Measurements from ENCODE around the gene MAP4K4.

Gene MAP4K4

GRCh38 chr2:101794141-101794540, 96.6 kb downstream of the MAP4K4 start:
- no peak for DNase-seq

DNA sequence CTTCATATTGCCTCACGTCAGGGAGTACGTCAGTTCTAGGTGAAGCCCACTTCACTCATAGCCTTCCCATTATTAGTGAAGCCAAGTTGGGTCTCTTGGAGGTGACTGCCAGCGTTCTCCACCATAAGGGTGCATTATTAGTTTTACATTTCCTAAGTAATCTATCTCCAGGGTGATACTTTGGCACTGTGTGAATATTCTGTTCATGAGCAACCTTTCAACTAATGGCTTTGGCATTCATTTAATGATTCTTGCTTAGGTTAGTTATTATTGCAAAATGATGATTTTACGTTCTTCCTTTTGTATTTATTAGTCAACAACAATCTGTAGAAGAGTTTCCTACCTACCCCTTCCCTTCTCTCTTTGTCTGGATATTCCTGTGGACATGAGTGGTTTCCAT, 97.5 kb downstream of the MAP4K4 start:
- no peak for DNase-seq

GRCh38 chr2:101796825-101797600, 99.5 kb downstream of the MAP4K4 start:
- DNase-seq = no peak

DNA sequence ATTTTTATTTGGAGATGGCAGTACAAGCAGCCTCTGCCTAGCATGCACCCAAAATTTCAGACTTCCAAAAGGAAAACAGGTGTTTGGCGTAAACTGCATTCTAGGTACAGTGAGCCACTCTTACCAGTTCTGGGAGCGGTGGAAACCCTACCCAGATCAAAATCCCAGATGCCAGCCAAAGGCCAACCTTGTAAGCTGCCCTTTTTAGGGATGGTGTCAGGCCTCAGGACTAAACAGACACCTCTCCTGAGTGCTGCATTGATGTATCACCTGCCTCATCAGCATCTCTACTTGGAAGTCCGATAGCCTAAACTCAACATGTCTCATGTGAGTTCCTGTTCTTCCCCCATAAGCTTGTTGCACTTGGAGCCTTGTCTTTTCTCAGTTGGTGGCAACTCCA, 104.0 kb downstream of the MAP4K4 start:
- no peak for DNase-seq

- DNase-seq = no peak
Measured at GRCh38 chr2:101802329-101802728, 104.8 kb downstream of the MAP4K4 start.

- DNase-seq = no peak
Measured at GRCh38 chr2:101803128-101803527, 105.6 kb downstream of the MAP4K4 start.

- no peak for DNase-seq
Measured at GRCh38 chr2:101803945-101804696, 106.6 kb downstream of the MAP4K4 start.

DNA sequence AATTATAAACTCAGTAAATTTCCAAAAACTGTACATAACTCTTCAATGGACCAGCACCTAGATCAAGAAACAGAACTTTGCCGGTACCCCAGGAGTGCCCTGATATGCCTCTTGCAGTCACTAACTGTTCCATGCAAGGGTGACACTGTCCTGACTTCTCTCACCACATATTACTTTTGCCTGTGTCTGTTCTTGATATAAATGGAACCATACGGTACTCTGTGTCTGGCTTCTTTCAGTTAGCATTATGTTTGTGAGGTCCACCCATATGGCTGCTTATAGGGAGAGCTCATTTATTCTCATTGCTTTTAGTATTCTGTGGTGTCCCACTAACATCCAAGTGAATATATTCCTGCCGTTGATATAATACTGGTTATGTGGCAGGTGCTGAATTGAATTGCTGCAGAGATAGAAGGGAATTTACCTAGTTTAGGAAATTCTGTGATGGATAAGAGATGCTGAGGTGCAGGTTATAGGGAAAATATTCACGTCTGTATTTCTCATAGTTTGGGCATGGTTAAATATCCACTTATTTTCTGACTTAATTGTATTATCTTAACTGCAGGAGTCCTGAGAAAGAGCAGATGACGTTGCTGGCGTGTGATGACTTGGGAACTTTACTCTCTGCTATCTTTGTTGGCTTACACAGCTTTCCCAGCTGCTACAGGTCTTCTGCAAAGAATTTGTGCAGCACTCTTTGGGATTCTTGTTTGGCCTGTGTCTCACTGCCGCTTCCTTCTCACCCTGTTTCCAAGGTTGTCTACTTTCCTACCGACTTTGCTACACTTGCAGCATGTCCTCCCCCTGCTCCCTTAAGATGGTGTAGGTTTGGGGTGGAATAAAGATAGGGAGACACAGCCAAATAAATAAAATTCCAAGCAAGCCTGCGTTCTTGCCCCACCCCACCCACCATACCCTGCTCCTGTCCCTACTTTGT, 107.9 kb downstream of the MAP4K4 start:
- DNase-seq = no peak

DNA sequence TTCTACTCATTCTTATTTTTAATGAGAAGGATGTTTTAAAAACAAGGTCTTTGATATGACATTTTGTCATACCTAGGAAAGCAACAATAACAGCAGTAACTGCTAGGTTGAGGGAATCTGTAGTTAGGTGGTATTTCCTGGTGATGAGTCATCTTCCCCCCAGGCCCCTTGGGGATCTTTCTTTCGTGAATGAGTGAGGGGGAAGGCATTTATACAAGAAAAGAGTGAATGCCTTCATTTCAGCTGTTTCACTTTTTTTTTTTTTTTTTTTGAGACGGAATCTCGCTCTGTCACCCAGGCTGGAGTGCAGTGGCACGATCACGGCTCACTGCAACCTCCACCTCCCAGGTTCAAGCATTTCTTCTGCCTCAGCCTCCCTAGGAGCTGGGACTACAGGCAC, 108.6 kb downstream of the MAP4K4 start:
- DNase-seq = peak; percentile 50

- no peak for DNase-seq
Measured at GRCh38 chr2:101806701-101807100, 109.2 kb downstream of the MAP4K4 start.

- DNase-seq = no peak
Measured at GRCh38 chr2:101807242-101807641, 109.7 kb downstream of the MAP4K4 start.

DNA sequence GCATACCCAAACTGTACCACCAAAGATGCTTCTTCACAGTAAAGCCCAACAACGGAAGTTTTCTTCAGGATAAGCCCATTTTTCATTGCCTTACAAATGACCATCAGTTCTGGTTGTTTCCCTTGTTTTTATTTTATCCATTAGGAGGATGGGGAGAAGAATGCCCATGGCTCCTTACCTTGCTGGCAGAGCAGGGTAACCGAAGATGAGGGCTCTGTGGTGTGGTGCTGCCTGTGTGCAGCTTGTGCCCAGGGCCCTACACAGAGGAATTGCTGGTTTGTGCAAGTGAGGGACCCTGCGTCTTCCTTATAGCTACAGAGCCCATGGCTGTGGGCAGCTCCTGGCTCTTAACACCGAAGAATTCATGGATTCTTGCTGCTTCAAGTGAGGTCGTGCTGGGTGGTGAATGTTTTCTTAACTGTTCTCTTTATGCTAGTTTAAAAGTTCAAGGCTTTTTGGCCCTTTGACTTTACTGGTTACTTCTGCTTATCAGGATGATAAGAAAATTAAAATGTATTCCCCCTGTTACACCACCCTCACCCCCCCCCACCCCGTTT, 110.6 kb downstream of the MAP4K4 start:
- DNase-seq = no peak

DNA sequence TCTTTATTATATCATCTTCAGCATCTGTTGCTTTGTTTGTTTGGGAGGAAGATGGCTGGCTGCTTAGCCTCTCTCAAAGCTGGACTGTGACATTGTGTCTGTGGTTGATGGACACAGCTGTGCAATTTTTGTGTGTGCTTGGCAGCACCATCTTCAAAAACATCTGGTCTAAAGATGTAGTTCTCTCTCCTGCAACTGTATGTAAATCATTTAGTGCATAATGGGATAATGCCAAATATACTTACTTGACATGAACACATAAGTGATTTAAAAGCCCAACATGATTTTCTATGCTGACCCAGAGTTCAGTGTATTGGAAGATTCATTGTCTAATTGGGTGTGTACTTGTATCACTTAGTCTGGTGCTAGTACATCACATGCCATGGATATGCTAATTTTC, 112.2 kb downstream of the MAP4K4 start:
- no peak for DNase-seq

DNA sequence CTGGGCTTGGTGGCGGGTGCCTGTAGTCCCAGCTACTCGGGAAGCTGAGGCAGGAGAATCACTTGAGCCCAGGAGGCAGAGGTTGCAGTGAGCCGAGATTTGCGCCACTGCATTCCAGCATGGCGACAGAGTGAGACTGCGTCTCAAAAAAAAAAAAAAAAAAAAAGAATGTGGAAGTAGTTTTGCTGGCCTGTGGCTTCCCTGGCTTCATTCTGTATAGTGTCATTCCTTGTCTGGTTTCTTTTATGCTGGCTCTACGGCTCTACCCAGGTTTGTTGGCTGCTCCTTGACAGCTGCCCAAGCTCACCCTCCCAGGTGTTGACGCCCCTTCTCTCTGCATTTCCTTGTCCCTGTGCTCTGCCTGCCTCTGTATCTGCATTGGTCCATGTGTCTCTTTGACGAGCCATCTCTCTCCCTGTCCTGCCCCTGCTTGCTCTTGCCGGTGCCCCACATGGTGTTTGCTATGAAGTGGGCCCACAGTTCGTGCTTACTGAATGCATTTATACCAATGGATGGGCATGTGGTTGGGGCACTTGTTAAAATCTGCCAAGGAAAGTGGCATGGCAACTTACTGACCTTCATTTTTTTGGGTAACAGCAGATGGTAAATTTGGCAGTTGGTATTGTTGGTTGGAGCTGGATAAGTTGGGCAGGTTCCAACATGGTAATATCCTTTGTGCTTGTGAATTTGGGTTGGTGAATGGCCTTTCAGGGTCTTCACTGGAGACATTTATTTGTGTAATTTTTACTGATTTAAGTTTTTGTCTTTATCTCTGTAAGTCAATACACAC, 113.9 kb downstream of the MAP4K4 start:
- no peak for DNase-seq

DNA sequence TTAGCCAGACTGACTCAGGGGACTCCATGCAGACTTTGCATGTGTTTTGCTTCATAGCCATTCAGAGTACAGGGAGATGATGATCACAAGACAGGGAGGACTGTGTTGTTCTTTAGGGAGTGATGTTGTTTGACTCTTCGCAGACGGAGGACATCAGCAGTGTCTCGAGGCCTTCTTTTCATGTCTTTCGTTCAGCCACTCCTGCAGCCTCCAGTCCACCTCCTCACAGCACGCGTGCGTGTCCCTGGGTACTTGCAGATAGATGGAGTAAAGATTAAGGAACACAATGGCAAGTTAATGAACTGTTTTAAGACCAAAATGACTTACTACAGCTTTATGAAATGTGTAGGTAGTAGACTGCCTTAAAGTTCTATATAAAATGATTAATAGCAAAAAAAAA, 114.7 kb downstream of the MAP4K4 start:
- no peak for DNase-seq

DNA sequence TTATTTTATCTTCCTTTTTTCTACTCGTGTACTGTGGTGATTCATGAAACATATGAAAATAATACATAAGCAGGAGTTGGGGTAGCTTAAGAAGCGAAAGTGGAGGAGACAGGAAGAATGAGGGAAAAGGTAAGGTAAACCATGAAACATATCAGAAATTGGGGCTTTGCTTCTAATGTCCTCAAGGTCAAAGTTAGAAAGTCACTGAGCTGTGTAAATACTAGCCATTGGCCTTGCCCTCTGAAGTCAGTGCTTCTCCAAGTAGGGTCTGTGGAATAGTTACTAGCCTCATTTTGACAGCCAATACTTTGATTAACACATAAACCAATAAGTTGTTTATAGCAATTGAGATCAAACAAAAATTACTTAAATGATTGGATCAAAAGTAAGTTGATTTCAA, 117.2 kb downstream of the MAP4K4 start:
- DNase-seq = no peak

DNA sequence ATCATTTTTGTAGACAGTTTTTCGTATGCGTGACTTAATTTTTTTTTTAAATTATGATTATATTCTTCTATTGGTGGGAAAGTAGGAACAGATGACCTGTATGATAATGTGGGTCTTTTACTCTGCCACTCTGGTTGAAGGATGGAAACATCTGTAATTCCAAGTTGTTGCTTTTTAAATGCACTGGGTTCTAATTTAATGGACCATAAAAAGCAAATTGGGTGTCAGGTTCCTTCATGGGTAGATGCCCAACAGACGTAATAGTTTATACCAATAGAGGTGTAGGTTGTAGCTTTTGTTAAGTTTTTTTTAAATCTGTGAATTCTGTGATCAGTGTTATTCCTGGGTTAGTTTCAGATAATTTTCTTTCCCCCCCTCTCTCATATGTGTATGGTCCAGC, 117.6 kb downstream of the MAP4K4 start:
- DNase-seq = no peak

DNA sequence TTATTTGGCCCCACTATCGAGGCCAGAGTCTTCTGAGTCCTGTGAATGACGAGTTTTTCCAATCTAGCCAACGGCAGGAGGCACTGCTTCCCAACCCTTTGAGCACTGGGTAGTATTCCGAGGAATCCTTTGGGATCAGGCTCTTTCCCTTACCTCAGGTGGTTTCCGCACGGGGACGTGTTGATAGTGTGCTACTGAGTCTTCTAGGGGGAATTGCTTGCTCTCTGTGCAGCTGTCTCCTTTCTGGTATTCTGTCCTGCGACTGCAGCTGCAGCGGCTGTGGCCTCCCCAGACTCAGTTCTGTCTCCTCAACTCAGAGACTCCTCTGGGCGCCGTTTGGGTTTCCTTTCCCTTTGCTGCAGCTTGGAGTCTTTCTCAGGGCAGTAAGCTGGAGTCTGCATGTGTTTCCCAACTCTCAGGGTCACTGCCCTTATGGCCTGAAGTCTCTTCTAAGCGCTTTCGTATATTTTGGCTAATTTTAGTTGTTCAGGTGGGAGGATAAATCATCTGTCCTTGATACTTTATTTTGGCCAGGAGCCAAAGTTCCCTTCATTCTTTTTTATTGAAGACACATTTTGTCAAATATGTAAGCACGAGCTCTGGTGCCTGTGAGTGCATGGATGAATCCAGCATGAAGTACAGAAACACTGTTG, 118.4 kb downstream of the MAP4K4 start:
- no peak for DNase-seq

DNA sequence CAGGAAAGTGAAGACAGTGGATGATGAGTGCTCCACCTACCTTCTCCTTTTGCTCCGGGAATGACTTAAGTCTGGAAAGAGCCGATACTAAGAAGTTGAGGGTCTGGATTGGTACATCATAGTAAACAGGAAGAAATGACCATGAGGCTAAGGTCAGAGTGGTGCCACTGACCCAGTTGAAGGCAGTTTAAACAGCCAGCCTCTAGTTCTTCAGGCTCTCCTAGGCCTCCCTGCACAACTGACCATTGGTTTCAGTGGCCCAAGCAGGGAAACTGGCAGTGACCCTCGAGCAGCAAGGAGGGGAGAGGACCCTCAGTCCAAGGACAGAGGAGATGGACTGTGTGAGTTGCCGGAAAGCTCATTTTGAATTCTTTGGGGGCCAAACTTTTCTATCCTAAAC, 119.1 kb downstream of the MAP4K4 start:
- DNase-seq = no peak

DNA sequence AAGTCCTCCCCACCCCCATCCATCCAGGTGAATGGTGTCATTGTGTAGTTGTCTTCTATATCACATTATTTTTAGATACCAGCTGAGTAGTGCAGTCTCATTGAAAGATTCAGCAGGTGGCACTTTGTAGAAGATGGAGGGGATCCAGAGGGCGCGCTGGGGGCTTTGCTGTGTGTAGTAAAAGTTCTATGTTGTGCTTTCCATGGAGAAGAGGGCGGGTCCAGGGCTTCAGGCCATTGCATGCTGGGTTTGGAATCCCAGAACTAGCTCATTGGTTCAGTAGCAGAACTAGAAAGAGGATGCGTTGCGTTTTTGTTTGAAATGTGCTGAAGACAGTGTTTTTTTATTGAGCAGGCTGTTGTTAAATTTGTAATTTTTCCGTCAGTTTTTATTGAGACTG, 120.0 kb downstream of the MAP4K4 start:
- no peak for DNase-seq
